Suprapubic skin (tissue), 3 donors: Measurements from ENCODE around the gene ERC2.
"Not testable (repeated sequence)": the region's sequence is repeated elsewhere in the genome, so short reads cannot be mapped to it uniquely, and the experiment has no call there.

Experiments
- CTCF ChIP-seq, 2 donors: fragments of 200-600 bp in 1 of 2; fragments of 450-650 bp in 1 of 2; sonication (generic) in 1 of 2; IDR thresholded peaks; one replicate each; pipeline ENCODE4 v1.5.1; 2016 to 2019; ENCODE audit warnings: antibody characterized with exemption in 2 of 2, mild to moderate bottlenecking in 1 of 2, moderate library complexity in 1 of 2
- POLR2AphosphoS5 ChIP-seq, 3 donors: sonication (generic); formaldehyde crosslinking; IDR thresholded peaks; one replicate each; pipeline ENCODE4 v1.6.1; 2017; ENCODE audit warnings: antibody characterized with exemption in 3 of 3

DNA sequence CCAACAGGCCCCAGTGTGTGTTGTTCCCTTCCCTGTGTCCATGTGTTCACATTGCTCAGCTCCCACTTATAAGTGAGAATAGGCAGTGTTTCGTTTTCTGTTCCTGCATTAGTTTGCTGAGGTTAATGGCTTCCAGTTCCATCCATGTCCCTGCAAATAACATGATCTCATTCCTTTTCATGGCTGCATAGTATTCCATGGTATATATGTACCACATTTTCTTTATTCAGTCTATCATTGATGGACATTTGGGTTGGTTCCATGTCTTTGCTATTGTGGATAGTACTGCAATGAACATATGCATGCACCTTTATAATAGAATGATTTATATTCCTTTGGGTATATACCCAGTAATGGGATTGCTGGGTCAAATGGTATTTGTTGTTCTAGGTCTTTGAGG lies 452.9 kb downstream of the ERC2 start:
- TF ChIP-seq CTCF, POLR2AphosphoS5 (IDR thresholded peaks at IDR 0.05): not testable (repeated sequence)
